GM21619 (cell line): ENCODE results near the gene TAS2R38.
"Not testable (repeated sequence)": the region's sequence is repeated elsewhere in the genome, so short reads cannot be mapped to it uniquely, and the experiment has no call there.

ENCODE experiments used
- ATAC-seq: cut with Tn5 transposase; IDR thresholded peaks from one replicate; pipeline ENCODE4 v1.9.1; 2021; ENCODE audit not compliant: unreplicated experiment

The TAS2R38 gene

DNA sequence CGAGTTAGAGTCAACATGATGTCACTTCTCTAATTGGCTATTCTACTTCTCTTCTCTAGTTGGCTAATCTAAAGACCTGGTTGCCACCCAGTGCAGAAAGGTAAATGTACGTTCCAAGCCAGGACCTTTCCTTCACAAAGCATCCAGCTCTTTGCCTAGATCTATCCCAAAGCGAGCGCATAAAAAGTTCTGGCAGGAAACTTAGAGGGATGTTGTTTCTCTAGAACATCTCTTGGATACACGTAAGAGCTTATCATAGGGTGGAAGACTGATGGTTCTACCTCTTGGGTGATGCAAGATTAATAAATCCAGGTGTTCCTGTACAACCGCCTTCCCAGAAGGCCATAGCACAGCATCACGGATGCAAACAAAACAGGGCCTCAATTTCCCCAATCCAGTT lies at the start of gene TAS2R38:
TAS2R38 (minus strand) TSS at position 101 of the 400 bp plus-strand sequence; CDS start at position 17, 84 bp downstream.
- ATAC-seq: no peak

DNA sequence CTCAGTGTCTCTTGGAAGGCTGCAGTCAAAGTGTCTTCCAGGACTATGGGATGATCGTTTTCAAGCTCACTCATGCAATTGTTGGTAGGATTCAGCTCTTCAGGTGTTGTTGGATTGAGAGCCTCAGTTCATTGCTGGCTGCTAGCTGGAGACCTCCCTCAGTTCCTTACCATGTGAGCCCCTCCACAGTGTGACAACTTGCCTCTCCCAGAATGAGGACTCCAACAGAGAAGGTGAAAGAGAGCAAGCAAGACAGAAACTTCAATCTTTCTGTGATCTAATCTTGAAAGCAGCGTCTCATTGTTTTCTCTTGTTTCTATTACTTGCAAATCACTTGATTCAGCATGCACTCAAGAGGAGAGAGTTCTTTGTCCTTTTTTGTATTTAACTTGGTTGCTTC lies 44.6 kb upstream of the TAS2R38 start:
- ATAC-seq: no peak

DNA sequence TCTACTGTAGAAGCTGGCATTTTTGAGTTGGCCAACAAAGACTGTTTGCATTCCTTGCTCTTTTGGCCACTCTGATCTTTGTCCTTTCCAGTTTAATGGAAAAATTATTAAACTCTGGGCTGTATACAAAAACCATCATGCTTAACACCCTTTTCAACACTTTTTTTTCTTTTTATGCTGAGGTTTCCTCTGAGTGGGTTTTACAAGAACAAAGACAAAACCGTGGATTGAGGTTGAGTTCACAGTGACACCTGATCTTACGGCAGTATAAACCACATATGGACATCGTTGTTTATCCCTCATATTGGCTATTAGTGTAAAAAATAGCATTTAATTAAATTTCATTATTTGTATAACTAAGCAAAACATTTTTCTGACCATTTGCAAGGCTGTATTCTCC lies 43.9 kb upstream of the TAS2R38 start:
- no peak for ATAC-seq

DNA sequence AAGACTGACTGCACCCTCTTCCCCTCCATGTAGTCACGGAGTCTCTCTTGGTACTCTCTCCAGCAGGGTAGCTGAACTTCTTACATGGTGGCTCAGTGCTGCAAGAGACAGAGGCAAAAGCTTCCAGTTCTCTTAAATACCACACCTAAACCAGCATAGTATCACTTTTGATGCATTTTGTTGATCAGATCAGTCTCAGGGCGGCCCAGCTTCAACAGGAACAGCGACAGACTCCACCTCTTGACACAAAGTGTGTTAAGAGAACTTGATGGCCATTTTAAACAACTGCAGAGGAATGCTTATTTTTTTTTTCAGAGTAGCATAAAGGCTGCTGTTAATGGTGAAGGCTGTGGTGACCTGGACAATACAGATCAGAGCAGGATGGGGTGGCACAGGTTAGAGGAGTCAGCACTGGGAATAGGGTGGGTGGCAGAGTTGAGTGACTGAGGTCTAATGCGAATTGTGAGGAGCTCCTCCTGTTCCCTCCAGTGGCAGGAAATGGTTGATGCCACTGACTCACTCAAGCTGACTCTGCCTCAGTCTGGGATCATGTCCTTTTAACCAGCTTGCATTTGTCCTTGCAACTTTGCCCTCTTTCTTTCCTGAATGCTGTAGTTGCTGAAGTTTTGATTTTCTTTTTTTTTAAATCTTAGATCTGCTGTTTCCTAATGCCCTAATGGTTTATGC lies 39.4 kb upstream of the TAS2R38 start:
- ATAC-seq: no peak

DNA sequence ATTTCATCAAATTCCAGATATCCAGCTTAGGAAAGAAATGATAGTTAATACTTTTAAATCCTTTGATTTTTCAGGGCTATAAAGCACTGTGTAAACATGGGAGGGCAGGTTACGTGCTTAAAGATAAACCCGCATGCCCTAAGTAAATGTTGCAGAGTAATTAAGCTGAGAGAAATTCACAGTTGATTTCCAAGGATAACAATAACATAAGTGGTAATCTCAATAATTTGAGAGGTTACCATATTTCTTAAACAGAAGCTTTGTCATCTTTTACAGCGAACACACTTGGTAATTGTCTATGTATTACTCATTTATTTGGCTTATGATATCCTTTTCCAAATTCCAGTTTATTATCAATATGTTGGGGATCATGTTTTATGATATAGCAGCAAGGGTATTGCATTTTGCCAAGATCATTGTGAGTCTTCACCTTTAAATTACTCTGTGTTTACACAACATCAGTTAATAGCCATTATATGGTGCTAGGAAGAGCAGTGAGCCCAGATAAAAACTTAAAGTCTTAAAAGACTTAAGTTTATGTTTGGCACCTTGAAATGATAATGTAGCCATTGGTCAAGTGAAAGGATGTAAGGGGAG lies 37.5 kb upstream of the TAS2R38 start:
- ATAC-seq: no peak

DNA sequence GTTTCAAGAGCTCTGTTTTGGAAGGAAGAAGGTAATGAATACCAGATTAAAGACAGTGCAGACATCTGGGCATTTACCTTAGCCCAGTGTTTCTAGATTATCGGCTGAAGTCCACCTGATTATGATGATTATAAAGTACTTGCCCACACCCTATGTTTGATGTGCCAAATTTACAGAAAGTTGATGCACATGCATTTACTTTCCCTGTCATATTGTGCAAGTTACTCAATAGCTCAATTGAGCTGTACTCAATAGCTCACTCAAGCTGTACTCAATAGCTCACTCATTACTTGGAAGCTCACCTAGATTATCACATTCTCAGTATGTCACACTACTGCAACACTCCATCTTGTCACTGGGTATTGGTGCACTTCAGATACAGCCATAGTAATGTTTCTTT lies 35.6 kb upstream of the TAS2R38 start:
- ATAC-seq: no peak

DNA sequence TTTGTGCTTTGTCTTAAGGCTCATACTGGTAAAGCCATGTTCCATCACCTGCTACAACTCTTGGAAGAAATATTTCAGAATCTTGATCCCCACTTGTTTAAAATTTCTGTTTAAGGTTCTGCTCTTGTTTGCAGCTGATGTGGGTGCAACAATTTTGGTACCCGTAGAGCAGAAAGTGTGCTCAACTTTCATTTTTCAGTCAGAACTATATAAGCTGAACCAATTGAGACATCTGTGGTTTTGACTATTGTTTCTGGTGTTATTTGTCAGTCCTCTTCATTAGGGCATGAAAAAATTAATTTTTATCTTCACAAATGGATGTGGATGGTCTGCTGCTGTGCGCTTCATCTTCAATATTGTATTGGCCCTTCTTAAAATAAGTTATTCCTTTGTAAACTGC lies 33.0 kb upstream of the TAS2R38 start:
- no peak for ATAC-seq

DNA sequence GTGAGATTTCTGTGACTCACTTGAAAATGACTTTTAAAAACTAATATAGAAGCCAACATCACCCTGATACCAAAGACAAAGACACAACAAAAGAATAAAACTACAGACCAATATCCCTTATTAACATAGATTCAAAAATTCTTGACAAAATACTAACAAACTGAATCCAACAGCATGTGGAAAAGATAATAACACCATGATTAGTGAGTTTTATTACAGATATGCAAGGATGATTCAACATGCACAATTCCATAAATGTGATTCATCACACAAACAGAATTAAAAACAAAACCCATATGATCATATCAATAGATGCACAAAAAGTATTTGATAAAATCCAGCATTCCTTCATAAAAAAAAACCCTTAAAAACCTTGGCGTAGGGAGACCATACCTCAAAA lies 28.6 kb upstream of the TAS2R38 start:
- no peak for ATAC-seq

DNA sequence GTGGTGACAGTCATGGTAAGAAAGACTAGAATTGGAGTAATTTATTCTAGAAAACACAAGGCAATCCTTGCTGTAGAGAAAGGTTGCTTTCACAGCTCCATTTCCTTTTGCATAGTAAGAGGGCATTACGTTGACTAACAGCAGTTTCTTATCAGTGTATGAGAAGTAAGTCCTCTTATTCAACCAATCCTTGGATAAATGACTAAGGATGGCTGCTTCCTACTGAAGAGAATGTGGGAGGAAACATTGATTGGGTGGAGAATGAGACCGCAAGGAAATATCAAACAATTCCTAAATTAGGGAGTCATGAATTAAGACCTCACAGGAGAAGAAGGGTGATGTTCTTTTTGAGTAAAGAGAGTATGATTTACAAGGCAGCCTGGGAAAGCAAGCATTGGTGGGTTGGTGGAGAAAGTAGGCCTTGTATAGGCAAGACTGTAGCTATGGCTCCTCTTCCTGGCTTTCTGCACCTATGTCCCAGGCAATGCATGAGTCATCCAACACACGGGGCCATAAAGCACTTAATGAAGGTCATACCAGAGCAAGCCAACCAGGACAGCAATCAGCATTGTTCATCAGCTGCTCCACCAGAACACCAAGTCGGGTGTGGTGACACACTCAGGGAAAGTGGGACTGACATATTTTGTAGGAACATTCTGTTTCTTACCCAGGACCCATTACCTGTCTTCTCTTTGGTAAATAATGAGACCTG lies 27.7 kb upstream of the TAS2R38 start:
- ATAC-seq: no peak

DNA sequence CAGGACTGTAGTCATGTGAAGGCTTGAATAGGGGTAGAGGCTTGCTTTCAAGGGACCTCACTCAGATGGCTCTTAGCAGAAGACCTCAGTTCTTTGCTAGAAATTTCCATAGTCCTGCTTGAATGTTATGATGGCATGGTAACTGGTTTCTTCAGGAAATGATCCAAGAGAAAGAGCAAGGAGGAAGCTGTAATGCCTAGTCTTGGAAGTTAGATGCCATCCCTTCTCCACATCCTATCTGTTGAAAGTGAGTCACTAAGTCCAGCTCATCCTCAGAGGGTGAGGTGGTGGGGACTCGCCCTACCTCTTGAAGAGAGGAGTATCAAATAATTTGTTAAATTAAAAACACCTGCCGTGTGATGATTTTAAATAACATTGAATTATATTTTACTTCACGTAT lies 26.7 kb upstream of the TAS2R38 start:
- no peak for ATAC-seq

DNA sequence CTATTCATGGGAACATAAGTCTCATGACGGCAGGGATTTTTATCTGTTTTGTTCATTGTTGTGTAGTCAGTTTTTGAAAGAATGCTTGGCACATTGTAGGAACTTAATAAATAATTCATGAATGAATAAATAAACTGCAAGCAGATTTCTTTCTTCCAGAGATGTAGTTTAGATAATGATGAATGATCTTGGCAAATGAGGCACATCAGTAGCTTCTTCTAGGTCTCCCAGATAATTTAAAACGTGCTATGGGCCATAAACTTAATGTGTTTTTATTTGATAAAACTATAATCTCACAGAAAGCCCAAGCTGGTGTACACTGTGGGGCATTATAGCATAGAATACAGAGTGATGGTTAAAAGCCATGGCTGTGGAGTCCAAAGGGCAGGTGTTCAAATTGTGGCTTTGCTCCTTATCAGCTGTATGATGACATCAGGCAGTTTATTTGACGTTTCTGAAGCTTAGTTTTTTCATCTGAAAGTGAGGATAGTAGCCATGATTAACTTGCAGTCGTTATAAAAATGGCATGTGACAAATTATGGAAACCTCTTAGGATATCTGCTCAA lies 25.6 kb upstream of the TAS2R38 start:
- ATAC-seq: no peak

DNA sequence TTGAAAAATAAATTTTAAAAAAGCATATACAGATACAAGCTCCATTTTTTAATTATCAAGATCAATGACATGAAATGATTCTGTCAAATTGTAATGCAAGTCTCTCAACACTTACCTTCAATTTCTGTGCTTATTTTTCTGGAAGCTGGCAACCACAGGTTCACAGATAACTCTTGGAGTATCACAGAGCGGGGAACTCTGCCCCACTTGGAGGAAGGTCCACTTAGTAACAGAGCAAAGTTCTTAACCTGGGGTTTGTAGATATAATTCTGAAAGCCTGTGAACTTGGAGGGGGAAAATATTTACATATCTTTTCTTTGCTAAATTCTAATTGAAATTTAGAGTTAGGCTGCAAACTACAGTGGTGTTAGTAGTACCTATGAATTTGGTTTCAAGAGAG lies 19.8 kb upstream of the TAS2R38 start:
- no peak for ATAC-seq

DNA sequence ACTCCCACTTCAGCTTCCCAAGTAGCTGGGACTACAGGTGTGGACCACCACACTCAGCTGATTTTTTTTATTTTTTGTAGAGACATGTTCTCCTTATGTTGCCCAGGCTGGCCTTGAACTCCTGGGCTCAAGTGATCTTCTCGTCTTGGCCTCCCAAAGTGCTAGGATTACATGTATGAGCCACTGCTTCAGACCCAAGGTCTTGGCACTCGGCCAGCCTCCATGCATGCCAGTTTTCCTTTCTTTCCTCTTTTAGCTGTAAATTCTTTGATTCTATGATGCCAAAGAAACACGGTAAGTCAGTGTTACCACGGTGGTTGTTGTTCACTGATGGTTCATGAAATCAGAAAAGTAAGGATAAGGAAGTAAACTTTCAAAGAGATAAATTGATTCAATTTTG lies 19.1 kb upstream of the TAS2R38 start:
- no peak for ATAC-seq

DNA sequence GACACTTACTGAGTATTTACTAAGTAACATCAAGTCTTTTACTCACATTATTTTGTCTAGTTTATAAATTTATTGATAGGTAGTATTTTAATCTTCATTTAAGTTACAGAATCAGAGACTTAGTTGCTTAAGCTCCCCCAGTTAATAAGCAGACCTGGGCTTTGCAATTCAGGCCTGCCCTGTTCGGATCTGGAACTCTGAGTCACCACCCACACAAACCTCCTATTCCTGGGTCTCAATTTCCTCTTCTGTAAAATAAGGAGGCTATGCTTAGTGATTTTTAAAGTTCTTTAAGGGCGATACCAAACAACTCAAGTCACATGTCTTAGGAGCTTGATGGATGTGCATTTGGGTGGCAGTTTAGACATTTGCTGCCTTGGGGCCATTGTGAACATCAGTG lies 18.6 kb upstream of the TAS2R38 start:
- no peak for ATAC-seq

DNA sequence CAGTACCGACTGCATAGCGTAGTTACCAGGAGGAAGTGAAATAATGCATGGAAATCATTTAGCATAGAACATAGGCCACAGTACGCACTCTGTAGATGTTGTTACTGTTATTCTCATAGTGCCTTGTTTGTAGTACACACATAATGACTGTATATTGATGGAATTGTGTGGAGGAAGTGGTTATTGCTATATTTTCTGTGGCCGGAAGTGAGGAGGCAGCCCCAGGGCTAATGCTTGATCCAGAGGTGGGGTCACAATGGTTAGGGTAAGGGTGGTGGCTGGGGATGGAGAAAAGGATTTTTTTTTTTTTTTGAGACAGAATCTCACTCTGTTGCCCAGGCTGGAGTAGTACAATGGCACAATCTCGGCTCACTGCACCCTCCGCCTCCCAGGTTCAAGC lies 17.6 kb upstream of the TAS2R38 start:
- ATAC-seq: no peak

DNA sequence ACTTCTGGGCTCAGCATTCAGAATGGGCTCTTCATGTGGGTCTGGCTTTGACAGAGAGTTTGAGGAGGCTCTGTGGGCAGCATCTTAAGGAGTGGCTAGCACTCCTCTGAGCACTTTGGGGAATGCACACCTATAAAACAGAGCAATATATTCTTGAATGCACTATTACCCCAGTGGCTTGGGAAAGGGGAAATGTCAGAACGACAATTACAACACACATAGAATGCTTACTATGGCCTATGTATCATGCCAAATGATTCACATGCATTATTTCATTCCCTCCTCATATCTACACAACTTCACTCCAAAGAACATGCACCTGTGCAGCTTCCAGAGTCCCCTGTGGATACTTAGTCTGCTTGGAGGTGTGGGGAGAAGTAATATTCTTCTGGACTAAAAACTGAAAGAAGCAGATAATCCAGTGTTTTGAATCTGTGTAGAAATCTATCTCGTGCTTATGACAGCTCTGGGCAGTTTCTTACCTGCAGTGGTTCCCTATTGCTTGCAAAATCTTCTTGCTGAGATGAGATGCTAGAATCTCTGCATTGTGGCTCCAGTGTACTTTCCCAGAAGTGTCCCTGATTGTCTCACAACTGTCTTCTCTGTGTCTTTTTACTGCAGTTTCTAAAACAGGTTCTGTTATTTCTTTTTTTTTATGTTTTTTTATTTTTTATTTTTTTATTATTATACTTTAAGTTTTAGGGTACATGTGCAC lies 16.6 kb upstream of the TAS2R38 start:
- no peak for ATAC-seq

DNA sequence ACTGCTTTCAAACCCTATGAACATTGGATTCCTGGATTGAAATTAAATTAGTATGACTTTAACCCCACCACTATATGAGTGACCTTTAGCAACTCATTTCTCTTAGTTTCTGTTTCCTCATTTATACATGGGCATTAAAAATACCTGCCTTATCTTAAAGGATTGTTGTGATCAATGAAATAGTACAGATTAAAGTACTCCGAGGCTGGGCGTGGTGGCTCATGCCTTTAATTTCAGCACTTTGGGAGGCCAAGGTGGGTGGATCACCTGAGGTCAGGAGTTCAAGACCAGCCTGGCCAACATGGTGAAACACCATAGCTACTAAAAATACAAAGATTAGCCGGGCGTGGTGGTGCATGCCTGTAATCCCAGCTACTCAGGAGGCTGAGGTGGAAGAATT lies 14.2 kb upstream of the TAS2R38 start:
- not testable (repeated sequence) for ATAC-seq

DNA sequence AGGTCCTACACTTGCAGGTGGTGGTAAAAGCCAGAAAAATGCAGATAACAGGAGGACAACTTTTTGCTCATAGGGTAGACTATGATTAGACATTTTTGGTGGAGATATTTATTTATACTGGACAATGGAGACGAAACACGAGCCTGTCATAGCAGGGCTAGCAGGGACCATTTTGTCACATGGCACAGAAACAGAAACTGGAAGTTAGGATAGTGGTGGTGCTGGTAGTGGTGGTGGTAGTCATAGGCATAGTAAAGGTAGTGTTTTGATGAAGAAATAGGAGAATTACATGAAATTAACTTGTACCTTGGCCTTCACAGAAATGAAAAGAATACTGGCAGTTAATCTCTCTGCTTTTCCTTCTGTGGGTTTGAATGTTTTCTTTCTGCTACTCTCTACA lies 13.3 kb upstream of the TAS2R38 start:
- ATAC-seq: no peak

DNA sequence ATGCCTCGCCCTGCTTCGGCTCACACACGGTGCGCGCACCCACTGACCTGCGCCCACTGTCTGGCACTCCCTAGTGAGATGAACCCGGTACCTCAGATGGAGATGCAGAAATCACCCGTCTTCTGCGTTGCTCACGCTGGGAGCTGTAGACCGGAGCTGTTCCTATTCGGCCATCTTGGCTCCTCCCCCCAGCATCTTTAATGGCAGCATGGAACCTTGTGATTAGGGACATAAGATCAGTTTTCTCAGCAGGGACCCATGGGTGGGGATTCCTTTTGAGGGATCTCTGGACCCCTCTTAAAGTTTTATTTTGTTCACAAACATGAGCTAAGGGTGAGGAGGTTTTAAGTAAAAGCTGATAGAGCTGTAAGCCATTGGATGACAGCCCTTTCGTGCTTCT lies 12.4 kb upstream of the TAS2R38 start:
- ATAC-seq: not testable (repeated sequence)

DNA sequence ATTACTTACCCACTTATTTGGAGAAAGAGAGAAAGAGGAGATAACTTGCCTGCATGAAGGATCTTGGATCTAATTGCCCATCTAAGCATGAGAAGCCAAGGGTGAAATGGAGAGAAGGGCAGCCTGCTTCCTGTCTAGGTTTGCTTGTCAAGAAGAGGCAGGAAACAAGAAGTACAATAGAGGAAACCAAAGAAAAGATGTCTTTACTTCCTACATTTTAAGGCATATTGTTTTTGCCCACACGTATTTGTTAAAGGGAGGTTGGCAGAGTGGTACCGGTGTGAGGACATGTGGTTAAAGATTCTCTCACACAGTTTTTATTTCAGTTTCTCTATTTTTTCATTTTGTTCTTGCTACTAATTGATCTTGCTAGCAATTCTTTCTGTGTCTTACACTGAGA lies 6.0 kb upstream of the TAS2R38 start:
- no peak for ATAC-seq

DNA sequence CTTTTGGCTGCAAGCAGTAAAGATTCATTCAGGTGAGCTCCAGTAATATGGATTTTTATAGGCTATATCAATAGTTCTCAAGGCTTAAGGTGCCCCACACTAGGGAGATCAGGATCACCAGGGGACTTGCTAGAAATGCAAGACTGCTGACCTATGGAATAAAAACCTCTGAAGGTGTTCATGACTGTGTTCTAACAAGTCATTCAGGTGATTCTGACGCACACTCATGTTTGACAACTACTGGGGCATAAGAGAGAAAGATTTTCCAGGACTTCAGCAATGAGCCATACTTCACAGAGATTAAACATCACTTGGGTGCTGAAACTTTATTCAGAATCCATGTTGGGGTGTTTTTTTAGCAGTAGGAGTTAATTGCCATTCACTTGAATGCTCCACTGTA lies 4.8 kb upstream of the TAS2R38 start:
- ATAC-seq: no peak
